CD4-positive, alpha-beta T cell treated with Interleukin-1 beta for 1 hour (primary cell): ENCODE data around the gene RPP25L.
"Not testable (repeated sequence)": the region's sequence is repeated elsewhere in the genome, so short reads cannot be mapped to it uniquely, and the experiment has no call there.

Experiments used
- DNase-seq, 2 donors: peaks; one replicate each; pipeline ENCODE4 v3.0.0-alpha.2; 2020 to 2022

The RPP25L gene, protein sequence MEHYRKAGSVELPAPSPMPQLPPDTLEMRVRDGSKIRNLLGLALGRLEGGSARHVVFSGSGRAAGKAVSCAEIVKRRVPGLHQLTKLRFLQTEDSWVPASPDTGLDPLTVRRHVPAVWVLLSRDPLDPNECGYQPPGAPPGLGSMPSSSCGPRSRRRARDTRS

GRCh38 chr9:34611811-34612787, at the start of gene RPP25L:
RPP25L (minus strand) TSS chr9:34612097; CDS start chr9:34611296, 801 bp downstream.
- peak; percentile 84 to 86 for DNase-seq

- DNase-seq = no peak
Observed at GRCh38 chr9:34659592-34660253, 47.8 kb upstream of the RPP25L start.

DNA sequence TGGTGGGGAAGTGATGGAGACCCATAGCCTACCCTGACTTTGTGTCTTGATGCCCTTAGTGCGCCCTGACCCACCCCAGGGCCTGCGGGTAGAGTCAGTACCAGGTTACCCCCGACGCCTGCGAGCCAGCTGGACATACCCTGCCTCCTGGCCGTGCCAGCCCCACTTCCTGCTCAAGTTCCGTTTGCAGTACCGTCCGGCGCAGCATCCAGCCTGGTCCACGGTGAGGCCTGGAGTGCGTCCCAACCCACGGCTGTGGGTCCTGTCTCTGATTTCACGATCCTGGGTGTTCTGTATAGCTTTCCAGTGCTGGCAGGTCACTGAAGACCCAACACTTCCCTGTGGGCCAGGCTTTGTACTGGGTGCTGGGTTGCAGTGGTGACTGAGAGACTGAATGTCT, 46.6 kb upstream of the RPP25L start:
- DNase-seq = no peak

DNA sequence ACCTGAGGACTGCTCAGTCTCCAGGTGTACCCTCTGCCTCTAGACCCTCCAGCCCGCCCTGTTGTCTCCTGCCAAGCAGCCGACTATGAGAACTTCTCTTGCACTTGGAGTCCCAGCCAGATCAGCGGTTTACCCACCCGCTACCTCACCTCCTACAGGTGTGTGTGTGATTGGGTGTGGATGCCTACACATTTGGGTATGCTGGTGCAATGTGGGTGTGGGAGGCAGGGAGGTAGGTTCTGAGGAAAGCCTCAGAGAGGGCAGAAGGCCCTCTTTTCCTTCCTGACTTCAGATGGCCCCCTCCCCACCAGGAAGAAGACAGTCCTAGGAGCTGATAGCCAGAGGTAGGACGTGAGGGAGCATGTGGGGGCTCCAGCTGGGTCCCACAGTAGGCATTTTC, 45.1 kb upstream of the RPP25L start:
- no peak for DNase-seq

DNA sequence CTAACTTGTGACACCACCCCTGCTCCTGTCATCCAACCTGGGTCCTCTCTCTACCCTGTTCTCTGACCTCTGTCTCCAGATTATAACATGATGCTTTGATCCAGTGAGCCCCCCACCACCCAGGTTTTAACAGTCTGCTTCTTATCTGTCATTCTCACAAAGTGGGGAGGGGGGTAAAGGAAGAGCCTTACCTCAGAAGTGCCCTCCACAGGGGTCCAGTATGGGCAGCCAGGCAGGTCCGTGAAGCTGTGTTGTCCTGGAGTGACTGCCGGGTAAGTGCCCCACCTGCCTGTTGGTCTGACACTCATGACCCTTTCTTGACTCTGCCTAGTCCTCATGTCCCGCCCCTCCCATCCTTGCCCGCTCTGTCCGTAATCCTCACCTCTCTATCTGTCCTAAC, 43.5 kb upstream of the RPP25L start:
- no peak for DNase-seq

GRCh38 chr9:34654323-34655051, 42.6 kb upstream of the RPP25L start:
- no peak for DNase-seq

GRCh38 chr9:34653151-34654072, 41.5 kb upstream of the RPP25L start:
- no peak for DNase-seq

GRCh38 chr9:34652602-34653000, 40.7 kb upstream of the RPP25L start:
- no peak for DNase-seq

DNA sequence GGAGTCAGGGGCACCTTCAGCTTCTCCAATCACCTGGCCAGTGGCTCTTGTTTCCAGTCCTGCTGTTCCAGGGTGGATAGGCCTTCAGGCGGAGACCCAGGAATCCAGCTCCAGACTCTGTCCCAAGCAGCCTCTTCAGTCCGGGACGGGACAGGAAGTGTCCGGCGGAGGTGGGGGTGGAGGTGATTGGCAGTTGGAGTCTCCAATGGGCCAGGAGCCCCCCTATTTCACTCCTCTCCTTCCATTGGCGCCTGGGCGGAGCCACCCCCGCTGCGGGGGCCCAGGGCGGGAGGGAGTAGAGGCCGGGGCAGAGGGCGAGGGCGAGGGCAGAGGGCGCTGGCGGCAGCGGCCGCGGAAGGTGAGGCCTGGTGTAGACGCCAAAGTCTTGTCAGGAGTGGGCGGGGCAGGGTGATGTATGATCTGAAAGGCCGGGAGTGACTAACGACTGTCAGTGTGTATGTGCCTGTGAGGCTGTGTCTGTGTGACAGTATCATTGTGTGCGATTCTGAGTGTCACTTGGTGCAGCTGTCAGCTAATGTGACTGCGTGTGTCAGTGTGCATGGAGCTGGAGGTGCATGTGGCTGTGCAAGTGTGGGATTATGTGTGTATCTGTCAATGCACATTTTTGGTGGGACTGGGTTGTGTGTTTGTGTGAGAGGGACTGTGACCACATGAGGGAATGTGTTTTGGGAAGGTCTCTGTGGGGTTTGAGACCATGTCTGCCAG, 40.1 kb upstream of the RPP25L start, which contains the start of gene IL11RA:
TSS of gene IL11RA (plus strand) at position 310 of the 726 bp plus-strand sequence. CDS start 3,033 bp downstream, outside the sequence.
- peak; percentile 21 to 33 for DNase-seq

DNA sequence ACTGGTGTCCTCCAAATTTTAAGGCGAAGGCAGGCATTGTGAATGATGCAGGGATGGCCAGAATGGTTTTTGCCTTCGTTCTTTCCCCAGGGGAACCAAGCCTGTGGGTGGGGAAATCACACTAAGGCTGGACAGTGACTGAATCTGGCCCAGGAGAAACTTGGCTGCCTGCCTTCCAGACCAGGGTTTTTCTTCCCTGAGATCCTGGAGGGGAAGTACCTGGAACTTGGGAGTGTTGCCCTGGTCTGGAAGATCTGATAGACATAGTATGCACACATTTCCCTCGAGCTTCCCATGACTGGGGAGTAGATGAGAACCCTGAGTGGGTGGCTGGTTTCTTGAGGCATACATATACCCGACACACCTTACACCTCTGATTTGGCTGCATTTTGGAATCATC, 39.4 kb upstream of the RPP25L start:
- DNase-seq = no peak

GRCh38 chr9:34650816-34651215, 38.9 kb upstream of the RPP25L start:
- no peak for DNase-seq

DNA sequence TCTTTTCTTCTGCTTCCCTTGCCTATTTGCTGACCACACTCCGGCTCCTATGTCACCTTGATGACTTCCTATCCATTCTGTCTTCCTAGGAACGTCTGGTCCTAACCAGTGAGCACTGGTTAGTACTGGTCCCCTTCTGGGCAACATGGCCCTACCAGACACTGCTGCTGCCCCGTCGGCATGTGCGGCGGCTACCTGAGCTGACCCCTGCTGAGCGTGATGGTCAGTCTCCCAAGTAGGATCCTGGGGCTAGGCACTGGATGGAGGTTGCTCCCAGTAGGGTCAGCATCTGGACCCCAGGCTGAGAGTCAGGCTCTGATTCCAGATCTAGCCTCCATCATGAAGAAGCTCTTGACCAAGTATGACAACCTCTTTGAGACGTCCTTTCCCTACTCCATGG, 36.8 kb upstream of the RPP25L start:
- DNase-seq = no peak

DNA sequence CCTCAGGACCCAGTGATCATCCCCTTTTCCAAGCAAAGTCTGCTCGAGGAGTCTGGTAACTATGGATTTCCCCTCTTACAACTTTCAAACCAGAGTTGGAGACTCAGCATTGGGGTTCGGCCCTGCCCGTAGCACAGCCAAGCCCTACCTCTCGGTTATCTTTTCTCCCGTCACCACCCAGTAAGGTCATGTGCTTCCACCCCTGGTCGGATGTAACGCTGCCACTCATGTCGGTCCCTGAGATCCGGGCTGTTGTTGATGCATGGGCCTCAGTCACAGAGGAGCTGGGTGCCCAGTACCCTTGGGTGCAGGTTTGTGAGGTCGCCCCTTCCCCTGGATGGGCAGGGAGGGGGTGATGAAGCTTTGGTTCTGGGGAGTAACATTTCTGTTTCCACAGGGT, 35.8 kb upstream of the RPP25L start:
- no peak for DNase-seq

DNA sequence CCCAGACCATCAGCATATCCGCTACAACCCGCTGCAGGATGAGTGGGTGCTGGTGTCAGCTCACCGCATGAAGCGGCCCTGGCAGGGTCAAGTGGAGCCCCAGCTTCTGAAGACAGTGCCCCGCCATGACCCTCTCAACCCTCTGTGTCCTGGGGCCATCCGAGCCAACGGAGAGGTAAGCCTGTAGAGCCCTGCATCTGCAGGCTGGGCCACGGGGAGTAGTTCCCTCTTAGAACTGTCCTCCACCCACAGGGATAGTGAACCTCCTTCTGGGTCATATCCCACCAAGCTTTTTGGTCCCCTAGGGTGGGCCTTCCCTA, 35.1 kb upstream of the RPP25L start:
- DNase-seq = no peak

DNA sequence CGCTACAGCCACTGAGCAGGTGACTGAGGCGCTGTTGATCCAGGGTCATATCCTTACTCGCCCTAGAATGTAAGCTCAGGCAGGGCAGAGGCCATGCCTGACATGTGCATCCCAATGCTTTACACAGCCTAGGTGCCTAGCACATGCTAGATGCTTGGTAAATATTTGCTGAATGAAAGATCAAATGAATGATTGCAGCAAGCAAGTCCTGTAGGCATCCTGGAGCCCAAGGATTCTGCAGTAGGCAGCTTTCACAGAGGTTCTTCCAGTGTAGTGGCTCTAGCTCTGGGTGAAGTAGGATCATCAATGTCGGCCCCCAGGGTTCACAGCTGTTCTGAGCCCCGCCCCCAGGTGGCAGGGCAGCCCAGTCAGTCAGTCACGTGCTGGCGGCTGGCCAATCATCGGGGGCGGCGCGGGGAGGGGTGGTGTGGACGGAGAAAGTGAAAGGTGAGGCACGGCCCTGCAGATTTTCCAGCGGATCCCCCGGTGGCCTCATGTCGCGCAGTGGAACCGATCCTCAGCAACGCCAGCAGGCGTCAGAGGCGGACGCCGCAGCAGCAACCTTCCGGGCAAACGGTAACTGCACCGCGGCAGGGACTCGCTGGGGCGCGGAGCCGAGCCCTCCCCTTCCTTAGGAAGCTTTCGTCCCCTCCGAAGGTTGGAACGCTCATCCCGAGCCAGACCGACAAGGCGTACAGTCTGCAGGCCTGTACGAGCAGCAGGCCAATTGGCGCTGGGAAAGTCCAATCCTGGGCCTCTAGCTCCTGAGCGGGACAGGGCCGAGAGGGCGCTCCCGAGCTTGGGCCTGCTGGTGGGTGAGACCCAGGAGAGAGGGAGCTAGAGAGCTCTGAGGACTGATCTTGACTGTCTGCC, 34.5 kb upstream of the RPP25L start, which contains the start of gene GALT:
TSS of gene GALT (plus strand) at position 465 of the 873 bp plus-strand sequence. CDS start at position 495, 30 bp downstream.
- peak; percentile 91 to 96 for DNase-seq

DNA sequence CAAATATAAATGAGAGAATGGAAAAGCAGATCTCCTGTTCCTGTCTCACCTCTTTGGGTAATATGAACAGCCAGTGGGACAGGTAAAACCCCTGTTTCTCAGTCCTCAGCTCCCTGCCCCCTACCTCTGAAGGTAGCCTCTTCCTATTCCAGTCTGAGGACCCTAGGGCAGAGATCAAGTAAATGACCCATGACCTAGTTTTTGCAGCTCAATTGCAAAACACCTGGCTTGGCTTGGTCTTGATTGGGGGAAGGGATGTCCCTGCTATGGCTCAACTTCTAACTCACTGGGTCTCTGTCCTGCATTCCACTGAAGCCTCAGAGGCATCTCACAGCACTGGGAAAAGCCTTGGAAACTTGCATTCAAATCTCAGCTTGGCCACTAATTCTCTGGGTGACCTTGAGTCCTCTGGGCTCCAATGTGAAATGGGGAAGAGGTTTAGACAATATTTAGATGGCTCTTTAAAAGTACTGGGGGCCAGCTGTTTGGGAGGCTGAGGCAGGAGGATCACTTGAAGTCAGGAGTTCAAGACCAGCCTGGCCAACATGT, 32.9 kb upstream of the RPP25L start:
- DNase-seq = no peak

GRCh38 chr9:34642679-34643078, 30.8 kb upstream of the RPP25L start:
- DNase-seq = no peak

GRCh38 chr9:34639322-34639721, 27.4 kb upstream of the RPP25L start:
- DNase-seq = not testable (repeated sequence)

- DNase-seq = no peak
Observed at GRCh38 chr9:34638138-34638445, 26.2 kb upstream of the RPP25L start.
